ENCODE data around the gene KIRREL1.

KIRREL1 gene

GRCh38 chr1:158058237-158058985 lies 65.0 kb downstream of the KIRREL1 start:
- H3K27me3 ChIP-seq (ENCODE audit: insufficient read depth, low read length) = no peaks in the 10 kb centered on the region
- no peak overlapping the region for H3K27ac ChIP-seq (ENCODE audit: low read length)
- no peak overlapping the region for H3K4me3 ChIP-seq (ENCODE audit: low read length)
- no peaks in the 10 kb centered on the region for H3K9me3 ChIP-seq (ENCODE audit: insufficient read depth, low read depth, low read length)
- H3K9ac ChIP-seq (ENCODE audit: low read depth, low read length) = no peak overlapping the region
- no peaks in the 10 kb centered on the region; the same call in 1 of the 2 replicates for H3K36me3 ChIP-seq (ENCODE audit: insufficient read depth, low read depth, low read length)
- peaks cover 18% of the 10 kb centered on the region for H3K4me1 ChIP-seq (ENCODE audit: insufficient read depth, low read length)

GRCh38 chr1:158059984-158060383 lies 66.5 kb downstream of the KIRREL1 start:
- H3K4me3 ChIP-seq (ENCODE audit: low read length) = 0 out of 2 replicates have a peak overlapping the region, but pooled peaks have one; percentile 29
- no peaks in the 10 kb centered on the region for H3K9me3 ChIP-seq (ENCODE audit: insufficient read depth, low read depth, low read length)
- no peaks in the 10 kb centered on the region for H3K27me3 ChIP-seq (ENCODE audit: insufficient read depth, low read length)
- peaks cover 6% of the 10 kb centered on the region; the same call in 1 of the 2 replicates for H3K36me3 ChIP-seq (ENCODE audit: insufficient read depth, low read depth, low read length)
- H3K4me1 ChIP-seq (ENCODE audit: insufficient read depth, low read length) = peaks cover 17% of the 10 kb centered on the region
- no peak overlapping the region for H3K9ac ChIP-seq (ENCODE audit: low read depth, low read length)
- H3K27ac ChIP-seq (ENCODE audit: low read length) = no peak overlapping the region

- Histone ChIP-seq H3K27ac (ENCODE audit: low read length) (no peak overlapping the region), H3K4me3 (ENCODE audit: low read length) (no peak overlapping the region), H3K9me3 (ENCODE audit: insufficient read depth, low read depth, low read length) (no peaks in the 10 kb centered on the region), H3K27me3 (ENCODE audit: insufficient read depth, low read length) (no peaks in the 10 kb centered on the region), H3K36me3 (ENCODE audit: insufficient read depth, low read depth, low read length) (peaks cover 6% of the 10 kb centered on the region; the same call in 1 of the 2 replicates), H3K9ac (ENCODE audit: low read depth, low read length) (no peak overlapping the region), H3K4me1 (ENCODE audit: insufficient read depth, low read length) (peaks cover 13% of the 10 kb centered on the region)
Observed at GRCh38 chr1:158062174-158062573, 68.7 kb downstream of the KIRREL1 start.

- Histone ChIP-seq H3K9me3 (ENCODE audit: insufficient read depth, low read depth, low read length) (no peaks in the 10 kb centered on the region), H3K27ac (ENCODE audit: low read length) (no peak overlapping the region), H3K4me3 (ENCODE audit: low read length) (no peak overlapping the region), H3K9ac (ENCODE audit: low read depth, low read length) (no peak overlapping the region), H3K4me1 (ENCODE audit: insufficient read depth, low read length) (peaks cover 6% of the 10 kb centered on the region; the same call in 1 of the 2 replicates), H3K27me3 (ENCODE audit: insufficient read depth, low read length) (no peaks in the 10 kb centered on the region), H3K36me3 (ENCODE audit: insufficient read depth, low read depth, low read length) (peaks cover 6% of the 10 kb centered on the region; the same call in 1 of the 2 replicates)
Observed at GRCh38 chr1:158067662-158068061, 74.2 kb downstream of the KIRREL1 start.

GRCh38 chr1:158068918-158069317 lies 75.5 kb downstream of the KIRREL1 start:
- H3K36me3 ChIP-seq (ENCODE audit: insufficient read depth, low read depth, low read length) = peaks cover 1% of the 10 kb centered on the region; the same call in 1 of the 2 replicates
- H3K9ac ChIP-seq (ENCODE audit: low read depth, low read length) = no peak overlapping the region
- H3K9me3 ChIP-seq (ENCODE audit: insufficient read depth, low read depth, low read length) = no peaks in the 10 kb centered on the region
- H3K4me1 ChIP-seq (ENCODE audit: insufficient read depth, low read length) = peaks cover 10% of the 10 kb centered on the region
- H3K27me3 ChIP-seq (ENCODE audit: insufficient read depth, low read length) = no peaks in the 10 kb centered on the region
- H3K4me3 ChIP-seq (ENCODE audit: low read length) = no peak overlapping the region
- H3K27ac ChIP-seq (ENCODE audit: low read length) = no peak overlapping the region

GRCh38 chr1:158071138-158071537 lies 77.7 kb downstream of the KIRREL1 start:
- Histone ChIP-seq H3K9ac (ENCODE audit: low read depth, low read length) (peak overlapping the region; percentile 10; the same call in 1 of the 2 replicates), H3K27me3 (ENCODE audit: insufficient read depth, low read length) (no peaks in the 10 kb centered on the region), H3K36me3 (ENCODE audit: insufficient read depth, low read depth, low read length) (0 out of 2 replicates have a peak, but pooled peaks cover 3% of the 10 kb centered on the region), H3K4me1 (ENCODE audit: insufficient read depth, low read length) (peaks cover 13% of the 10 kb centered on the region), H3K9me3 (ENCODE audit: insufficient read depth, low read depth, low read length) (no peaks in the 10 kb centered on the region), H3K4me3 (ENCODE audit: low read length) (no peak overlapping the region), H3K27ac (ENCODE audit: low read length) (no peak overlapping the region)

GRCh38 chr1:158075078-158075477 lies 81.6 kb downstream of the KIRREL1 start:
- Histone ChIP-seq H3K9me3 (ENCODE audit: insufficient read depth, low read depth, low read length) (no peaks in the 10 kb centered on the region), H3K36me3 (ENCODE audit: insufficient read depth, low read depth, low read length) (peaks cover 9% of the 10 kb centered on the region), H3K9ac (ENCODE audit: low read depth, low read length) (no peak overlapping the region), H3K4me1 (ENCODE audit: insufficient read depth, low read length) (peaks cover 33% of the 10 kb centered on the region), H3K4me3 (ENCODE audit: low read length) (no peak overlapping the region), H3K27me3 (ENCODE audit: insufficient read depth, low read length) (no peaks in the 10 kb centered on the region), H3K27ac (ENCODE audit: low read length) (no peak overlapping the region)

GRCh38 chr1:158076441-158076840 lies 83.0 kb downstream of the KIRREL1 start:
- H3K27me3 ChIP-seq (ENCODE audit: insufficient read depth, low read length) = no peaks in the 10 kb centered on the region
- H3K4me1 ChIP-seq (ENCODE audit: insufficient read depth, low read length) = peaks cover 27% of the 10 kb centered on the region
- no peak overlapping the region for H3K9ac ChIP-seq (ENCODE audit: low read depth, low read length)
- H3K9me3 ChIP-seq (ENCODE audit: insufficient read depth, low read depth, low read length) = no peaks in the 10 kb centered on the region
- peaks cover 22% of the 10 kb centered on the region for H3K36me3 ChIP-seq (ENCODE audit: insufficient read depth, low read depth, low read length)
- H3K4me3 ChIP-seq (ENCODE audit: low read length) = no peak overlapping the region
- H3K27ac ChIP-seq (ENCODE audit: low read length) = no peak overlapping the region

- H3K4me3 ChIP-seq (ENCODE audit: low read length) = no peak overlapping the region
- H3K27ac ChIP-seq (ENCODE audit: low read length) = no peak overlapping the region
- peaks cover 32% of the 10 kb centered on the region for H3K36me3 ChIP-seq (ENCODE audit: insufficient read depth, low read depth, low read length)
- H3K9ac ChIP-seq (ENCODE audit: low read depth, low read length) = no peak overlapping the region
- H3K9me3 ChIP-seq (ENCODE audit: insufficient read depth, low read depth, low read length) = no peaks in the 10 kb centered on the region
- no peaks in the 10 kb centered on the region for H3K27me3 ChIP-seq (ENCODE audit: insufficient read depth, low read length)
- peaks cover 27% of the 10 kb centered on the region for H3K4me1 ChIP-seq (ENCODE audit: insufficient read depth, low read length)
Observed at GRCh38 chr1:158077411-158078256, 84.2 kb downstream of the KIRREL1 start.

GRCh38 chr1:158078569-158079080 lies 85.2 kb downstream of the KIRREL1 start:
- H3K27me3 ChIP-seq (ENCODE audit: insufficient read depth, low read length) = no peaks in the 10 kb centered on the region
- peaks cover 40% of the 10 kb centered on the region for H3K36me3 ChIP-seq (ENCODE audit: insufficient read depth, low read depth, low read length)

GRCh38 chr1:158080066-158080465 lies 86.6 kb downstream of the KIRREL1 start:
- Histone ChIP-seq H3K4me3 (ENCODE audit: low read length) (no peak overlapping the region), H3K9ac (ENCODE audit: low read depth, low read length) (no peak overlapping the region), H3K27me3 (ENCODE audit: insufficient read depth, low read length) (no peaks in the 10 kb centered on the region), H3K27ac (ENCODE audit: low read length) (no peak overlapping the region), H3K4me1 (ENCODE audit: insufficient read depth, low read length) (peaks cover 20% of the 10 kb centered on the region; the same call in 1 of the 2 replicates), H3K36me3 (ENCODE audit: insufficient read depth, low read depth, low read length) (peaks cover 47% of the 10 kb centered on the region), H3K9me3 (ENCODE audit: insufficient read depth, low read depth, low read length) (no peaks in the 10 kb centered on the region)

More at GRCh38 chr1:158078569-158079080, 85.2 kb downstream of the KIRREL1 start:
- H3K4me1 ChIP-seq (ENCODE audit: insufficient read depth, low read length) = peaks cover 25% of the 10 kb centered on the region
- H3K27ac ChIP-seq (ENCODE audit: low read length) = no peak overlapping the region
- H3K9ac ChIP-seq (ENCODE audit: low read depth, low read length) = no peak overlapping the region
- no peak overlapping the region for H3K4me3 ChIP-seq (ENCODE audit: low read length)
- no peaks in the 10 kb centered on the region for H3K9me3 ChIP-seq (ENCODE audit: insufficient read depth, low read depth, low read length)

Data from iPS-20b (cell line).